ENCODE measurements around the gene SMTN.

GRCh38 chr22:31085493-31085824, 4.3 kb downstream of the SMTN start:
- TF ChIP-seq CTCF (IDR thresholded peaks at IDR 0.05): peak in 2 of 4 experiments; percentile 1 to 21
- no peak for TF ChIP-seq EP300 (IDR thresholded peaks at IDR 0.05)
- no peak for TF ChIP-seq POLR2AphosphoS5 (IDR thresholded peaks at IDR 0.05)
